ENCODE data around the gene NELFE.
"Not testable (repeated sequence)": the region's sequence is repeated elsewhere in the genome, so short reads cannot be mapped to it uniquely, and the experiment has no call there.

The NELFE gene

GRCh38 chr6:31915756-31916155 lies 43.0 kb downstream of the NELFE start:
- no peak for DNase-seq (ENCODE audit: low read depth in 2 of 2)
- no peak for TF ChIP-seq CTCF (IDR thresholded peaks at IDR 0.05; ENCODE audit: low read depth, low read length)
- H3K4me3 ChIP-seq (replicated peaks in 1 of 2; ENCODE audit: low read depth in 2 of 2, low read length in 2 of 2), result no peak overlapping the region

GRCh38 chr6:31915351-31915750 lies 43.4 kb downstream of the NELFE start:
- no peak overlapping the region for H3K4me3 ChIP-seq (replicated peaks in 1 of 2; ENCODE audit: low read depth in 2 of 2, low read length in 2 of 2)
- DNase-seq (ENCODE audit: low read depth in 2 of 2), result no peak
- no peak for TF ChIP-seq CTCF (IDR thresholded peaks at IDR 0.05; ENCODE audit: low read depth, low read length)

GRCh38 chr6:31911826-31912585 lies 46.8 kb downstream of the NELFE start:
- no peak for DNase-seq (ENCODE audit: low read depth in 2 of 2)
- TF ChIP-seq CTCF (IDR thresholded peaks at IDR 0.05; ENCODE audit: low read depth, low read length), result no peak
- H3K4me3 ChIP-seq (replicated peaks in 1 of 2; ENCODE audit: low read depth in 2 of 2, low read length in 2 of 2), result no peak overlapping the region

- H3K4me3 ChIP-seq (replicated peaks in 1 of 2; ENCODE audit: low read depth in 2 of 2, low read length in 2 of 2); DNase-seq (ENCODE audit: low read depth in 2 of 2): not testable (repeated sequence)
Measured at GRCh38 chr6:31909298-31909697, 49.5 kb downstream of the NELFE start.

- DNase-seq (ENCODE audit: low read depth in 2 of 2), result peak; percentile 46 to 68
- TF ChIP-seq CTCF (IDR thresholded peaks at IDR 0.05; ENCODE audit: low read depth, low read length), result no peak
- H3K4me3 ChIP-seq (replicated peaks in 1 of 2; ENCODE audit: low read depth in 2 of 2, low read length in 2 of 2), result no peak overlapping the region
Measured at GRCh38 chr6:31908791-31909190, 50.0 kb downstream of the NELFE start.

GRCh38 chr6:31908255-31908654 lies 50.5 kb downstream of the NELFE start:
- H3K4me3 ChIP-seq (replicated peaks in 1 of 2; ENCODE audit: low read depth in 2 of 2, low read length in 2 of 2); DNase-seq (ENCODE audit: low read depth in 2 of 2): not testable (repeated sequence)

GRCh38 chr6:31907158-31907813 lies 51.5 kb downstream of the NELFE start:
- no peak overlapping the region for H3K4me3 ChIP-seq (replicated peaks in 1 of 2; ENCODE audit: low read depth in 2 of 2, low read length in 2 of 2)
- no peak for TF ChIP-seq CTCF (IDR thresholded peaks at IDR 0.05; ENCODE audit: low read depth, low read length)
- DNase-seq (ENCODE audit: low read depth in 2 of 2), result peak; percentile 85 to 96

GRCh38 chr6:31906727-31907126 lies 52.0 kb downstream of the NELFE start:
- not testable (repeated sequence) for H3K4me3 ChIP-seq (replicated peaks in 1 of 2; ENCODE audit: low read depth in 2 of 2, low read length in 2 of 2); DNase-seq (ENCODE audit: low read depth in 2 of 2)

All from cardiac fibroblast (primary cell).